H9 (cell line): Measurements from ENCODE around the gene LETM1. TPM values are rescaled to one million over a fixed set of nuclear protein-coding genes. Genes with fewer than 3 reads are reported as not detected.
A peak's percentile ranks its signal among the peaks of the same experiment; 100 is the strongest.

Experiments
- DNase-seq: peaks from one replicate; pipeline ENCODE4 v3.0.0-alpha.2; 2017
- H2AFZ ChIP-seq: one replicate; pipeline ENCODE4 v1.6.1; 2013; ENCODE audit warnings: mild to moderate bottlenecking, low read length, control low read depth, moderate library complexity
- H2AK5ac ChIP-seq: 2 replicates; pipeline ENCODE4 v1.6.1; 2013; ENCODE audit warnings: low read length, control low read depth, mixed read lengths; ENCODE audit not compliant: insufficient read length
- H2BK120ac ChIP-seq: one replicate; pipeline ENCODE4 v1.6.1; 2013; ENCODE audit warnings: low read depth, mild to moderate bottlenecking, low read length, control low read depth, inconsistent platforms; ENCODE audit not compliant: poor library complexity, severe bottlenecking
- H2BK12ac ChIP-seq: 2 replicates; pipeline ENCODE4 v1.6.1; 2013; ENCODE audit warnings: low read length, control low read depth, mixed read lengths, low read depth; ENCODE audit not compliant: insufficient read length
- H2BK15ac ChIP-seq: 2 replicates; pipeline ENCODE4 v1.6.1; 2013; ENCODE audit warnings: low read depth, low read length, control low read depth
- H2BK20ac ChIP-seq: one replicate; pipeline ENCODE4 v1.6.1; 2013; ENCODE audit warnings: low read depth, mild to moderate bottlenecking, low read length, control low read depth, inconsistent platforms; ENCODE audit not compliant: poor library complexity, severe bottlenecking
- H2BK5ac ChIP-seq: 2 replicates; pipeline ENCODE4 v1.6.1; 2013; ENCODE audit warnings: low read length, control low read depth, mixed read lengths; ENCODE audit not compliant: insufficient read length
- H3K14ac ChIP-seq: 2 replicates; pipeline ENCODE4 v1.6.1; 2013; ENCODE audit warnings: low read length, control low read depth; ENCODE audit not compliant: insufficient read depth
- H3K18ac ChIP-seq: 2 replicates; pipeline ENCODE4 v1.6.1; 2013; ENCODE audit warnings: low read depth, mild to moderate bottlenecking, mixed read lengths, low read length, control low read depth; ENCODE audit not compliant: insufficient read length
- H3K23ac ChIP-seq: 2 replicates; pipeline ENCODE4 v1.6.1; 2013; ENCODE audit warnings: low read length, control low read depth, mixed read lengths, low read depth; ENCODE audit not compliant: insufficient read length
- H3K23me2 ChIP-seq: 2 replicates; pipeline ENCODE4 v1.6.1; 2013; ENCODE audit warnings: low read depth, mild to moderate bottlenecking, mixed read lengths, low read length, control low read depth; ENCODE audit not compliant: insufficient read length, poor library complexity, severe bottlenecking
- H3K27ac ChIP-seq: 2 replicates; pipeline ENCODE4 v1.5.1; 2013; ENCODE audit warnings: low read length, control low read depth, mixed read lengths, low read depth; ENCODE audit not compliant: insufficient read length
- H3K27me3 ChIP-seq: 2 replicates; pipeline ENCODE4 v1.6.1; 2013; ENCODE audit warnings: low read length, control low read depth, inconsistent platforms; ENCODE audit not compliant: insufficient read depth
- H3K4ac ChIP-seq: 2 replicates; pipeline ENCODE4 v1.6.1; 2013; ENCODE audit warnings: low read depth, mild to moderate bottlenecking, control low read depth, inconsistent platforms, low read length, moderate library complexity
- H3K4me1 ChIP-seq: 2 replicates; pipeline ENCODE4 v1.6.1; 2013; ENCODE audit warnings: low read length, control low read depth, inconsistent platforms; ENCODE audit not compliant: insufficient read depth
- H3K4me2 ChIP-seq: 2 replicates; pipeline ENCODE4 v1.6.1; 2013; ENCODE audit warnings: low read length, control low read depth, mixed read lengths; ENCODE audit not compliant: insufficient read length, insufficient read depth
- H3K56ac ChIP-seq: 2 replicates; pipeline ENCODE4 v1.6.1; 2013; ENCODE audit warnings: low read depth, mild to moderate bottlenecking, mixed read lengths, low read length, control low read depth; ENCODE audit not compliant: insufficient read length
- H3K79me1 ChIP-seq: 2 replicates; pipeline ENCODE4 v1.6.1; 2013; ENCODE audit warnings: low read depth, mild to moderate bottlenecking, moderate library complexity, low read length, control low read depth, inconsistent platforms; ENCODE audit not compliant: insufficient read depth, poor library complexity, severe bottlenecking
- H3K79me2 ChIP-seq: 2 replicates; pipeline ENCODE4 v1.6.1; 2013; ENCODE audit warnings: low read length, control low read depth, inconsistent platforms; ENCODE audit not compliant: insufficient read depth
- H3K9ac ChIP-seq: 2 replicates; pipeline ENCODE4 v1.6.1; 2013; ENCODE audit warnings: low read length, control low read depth, mixed read lengths; ENCODE audit not compliant: insufficient read length; ENCODE audit errors: extremely low read depth
- H3K9me3 ChIP-seq: one replicate; pipeline ENCODE4 v1.6.1; 2013; ENCODE audit warnings: low read depth, low read length, inconsistent platforms; ENCODE audit not compliant: control insufficient read depth
- H3T11ph ChIP-seq: one replicate; pipeline ENCODE4 v1.6.1; 2013; ENCODE audit warnings: mild to moderate bottlenecking, low read length, control low read depth, inconsistent platforms
- H4K20me1 ChIP-seq: one replicate; pipeline ENCODE4 v1.6.1; 2013; ENCODE audit not compliant: control insufficient read depth, insufficient read length, insufficient read depth
- H4K5ac ChIP-seq: 2 replicates; pipeline ENCODE4 v1.6.1; 2013; ENCODE audit warnings: low read depth, mild to moderate bottlenecking, mixed read lengths, low read length, control low read depth; ENCODE audit not compliant: insufficient read length
- H4K8ac ChIP-seq: replicated peaks from 2 replicates; pipeline ENCODE4 v1.6.1; 2013; ENCODE audit warnings: low read length, control low read depth, mixed read lengths, low read depth; ENCODE audit not compliant: insufficient read length
- H4K91ac ChIP-seq: 2 replicates; pipeline ENCODE4 v1.6.1; 2013; ENCODE audit warnings: low read depth, mild to moderate bottlenecking, moderate library complexity, mixed read lengths, low read length, control low read depth; ENCODE audit not compliant: insufficient read length
- H3K27ac Mint-ChIP-seq, 3 experiments: 2 replicates in 2 of 3; 3 replicates in 1 of 3; pipeline ENCODE4 v1.8.0; 2020 to 2021; ENCODE audit warnings: mixed read lengths in 3 of 3, mild to moderate bottlenecking in 1 of 3, moderate library complexity in 1 of 3
- H3K27me3 Mint-ChIP-seq: 2 replicates; pipeline ENCODE4 v1.8.0; 2021; ENCODE audit warnings: low read depth, mild to moderate bottlenecking, moderate library complexity, mixed read lengths
- H3K36me3 Mint-ChIP-seq, 3 experiments: 2 replicates in 2 of 3; 3 replicates in 1 of 3; pipeline ENCODE4 v1.8.0; 2020 to 2021; ENCODE audit warnings: low read depth in 3 of 3, mixed read lengths in 3 of 3; ENCODE audit not compliant: insufficient read depth in 1 of 3
- H3K4me1 Mint-ChIP-seq, 2 experiments: 2 replicates each; pipeline ENCODE4 v1.8.0; 2020; ENCODE audit warnings: mixed read lengths in 2 of 2
- H3K4me3 Mint-ChIP-seq, 2 experiments: 2 replicates in 1 of 2; 3 replicates in 1 of 2; pipeline ENCODE4 v1.8.0; 2020 to 2021; ENCODE audit warnings: mild to moderate bottlenecking in 2 of 2, mixed read lengths in 2 of 2, moderate library complexity in 1 of 2
- H3K9me3 Mint-ChIP-seq, 2 experiments: 2 replicates in 1 of 2; 3 replicates in 1 of 2; pipeline ENCODE4 v1.8.0; 2020; ENCODE audit warnings: mild to moderate bottlenecking in 2 of 2, mixed read lengths in 2 of 2, moderate library complexity in 1 of 2
- CTCF ChIP-seq: fragments of 200-600 bp; sonication (generic); conservative IDR thresholded peaks from 3 replicates; pipeline ENCODE4 v1.8.0; 2021; ENCODE audit warnings: antibody characterized with exemption, mild to moderate bottlenecking
- WGBS: extraction: QIAGEN DNeasy Blood & Tissue Kit; methylation state at CpG from one replicate; pipeline ENCODE4 v1.1.7; 2013; ENCODE audit warnings: missing lambda C conversion rate, low lambda C conversion rate, mixed read lengths; ENCODE audit not compliant: insufficient read length; ENCODE audit errors: extremely low coverage; 5-methylcytosine and 5-hydroxymethylcytosine counted together
- total RNA-seq: library from RNA; stranded (reverse); gene quantifications from 2 replicates; pipeline ENCODE4 v1.2.1, GENCODE V29; 2021

The LETM1 gene
- total RNA-seq, 1 experiment from 2014 or later: 43.4 TPM

GRCh38 chr4:1778642-1779392 lies 77.1 kb downstream of the LETM1 start:
- Mint-ChIP-seq H3K4me3 (no peak overlapping the region), H3K27ac (peak overlapping the region; percentile 57 to 98 (median 87); a peak in 4 of 7 replicates), H3K27me3 (peaks cover 2% of the 10 kb centered on the region), H3K9me3 (no peaks in the 10 kb centered on the region), H3K4me1 (peaks cover 26 to 36% of the 10 kb centered on the region in 2 experiments), H3K36me3 (no peaks in the 10 kb centered on the region)
- no CpG with 5 or more reads among the region's 18 CpGs for WGBS
- Histone ChIP-seq H2BK20ac (no peak overlapping the region), H3K23me2 (no peaks in the 10 kb centered on the region), H2BK15ac (no peak overlapping the region), H3K9ac (no peak overlapping the region), H2BK12ac (no peak overlapping the region), H3K56ac (no peak overlapping the region), H4K20me1 (no peaks in the 10 kb centered on the region), H3K4me2 (no peak overlapping the region), H3K27me3 (no peaks in the 10 kb centered on the region), H4K5ac (no peak overlapping the region), H3K23ac (no peak overlapping the region), H4K91ac (no peak overlapping the region), H2AK5ac (no peak overlapping the region), H3K79me1 (no peaks in the 10 kb centered on the region), H3K4me1 (peaks cover 2% of the 10 kb centered on the region; the same call in 1 of the 2 replicates), H3K9me3 (no peaks in the 10 kb centered on the region), H2BK120ac (no peak overlapping the region), H3K27ac (no peak overlapping the region), H3K79me2 (no peaks in the 10 kb centered on the region), H3T11ph (no peak overlapping the region), H3K14ac (peak overlapping the region; percentile 41; the same call in 1 of the 2 replicates), H2BK5ac (no peak overlapping the region), H4K8ac (no peak overlapping the region), H2AFZ (no peak overlapping the region), H3K4ac (no peak overlapping the region), H3K18ac (peak overlapping the region; percentile 15)
- DNase-seq: no peak
- TF ChIP-seq CTCF: no peak
